GM19463 (cell line): ENCODE results near the gene PTPN23.
A peak's percentile ranks its signal among the peaks of the same experiment; 100 is the strongest.
"Not testable (repeated sequence)": the region's sequence is repeated elsewhere in the genome, so short reads cannot be mapped to it uniquely, and the experiment has no call there.

Experiments
- ATAC-seq: cut with Tn5 transposase; IDR thresholded peaks from one replicate; pipeline ENCODE4 v1.9.1; 2021; ENCODE audit warnings: mild to moderate bottlenecking, moderate library complexity; ENCODE audit not compliant: unreplicated experiment

The PTPN23 gene, protein sequence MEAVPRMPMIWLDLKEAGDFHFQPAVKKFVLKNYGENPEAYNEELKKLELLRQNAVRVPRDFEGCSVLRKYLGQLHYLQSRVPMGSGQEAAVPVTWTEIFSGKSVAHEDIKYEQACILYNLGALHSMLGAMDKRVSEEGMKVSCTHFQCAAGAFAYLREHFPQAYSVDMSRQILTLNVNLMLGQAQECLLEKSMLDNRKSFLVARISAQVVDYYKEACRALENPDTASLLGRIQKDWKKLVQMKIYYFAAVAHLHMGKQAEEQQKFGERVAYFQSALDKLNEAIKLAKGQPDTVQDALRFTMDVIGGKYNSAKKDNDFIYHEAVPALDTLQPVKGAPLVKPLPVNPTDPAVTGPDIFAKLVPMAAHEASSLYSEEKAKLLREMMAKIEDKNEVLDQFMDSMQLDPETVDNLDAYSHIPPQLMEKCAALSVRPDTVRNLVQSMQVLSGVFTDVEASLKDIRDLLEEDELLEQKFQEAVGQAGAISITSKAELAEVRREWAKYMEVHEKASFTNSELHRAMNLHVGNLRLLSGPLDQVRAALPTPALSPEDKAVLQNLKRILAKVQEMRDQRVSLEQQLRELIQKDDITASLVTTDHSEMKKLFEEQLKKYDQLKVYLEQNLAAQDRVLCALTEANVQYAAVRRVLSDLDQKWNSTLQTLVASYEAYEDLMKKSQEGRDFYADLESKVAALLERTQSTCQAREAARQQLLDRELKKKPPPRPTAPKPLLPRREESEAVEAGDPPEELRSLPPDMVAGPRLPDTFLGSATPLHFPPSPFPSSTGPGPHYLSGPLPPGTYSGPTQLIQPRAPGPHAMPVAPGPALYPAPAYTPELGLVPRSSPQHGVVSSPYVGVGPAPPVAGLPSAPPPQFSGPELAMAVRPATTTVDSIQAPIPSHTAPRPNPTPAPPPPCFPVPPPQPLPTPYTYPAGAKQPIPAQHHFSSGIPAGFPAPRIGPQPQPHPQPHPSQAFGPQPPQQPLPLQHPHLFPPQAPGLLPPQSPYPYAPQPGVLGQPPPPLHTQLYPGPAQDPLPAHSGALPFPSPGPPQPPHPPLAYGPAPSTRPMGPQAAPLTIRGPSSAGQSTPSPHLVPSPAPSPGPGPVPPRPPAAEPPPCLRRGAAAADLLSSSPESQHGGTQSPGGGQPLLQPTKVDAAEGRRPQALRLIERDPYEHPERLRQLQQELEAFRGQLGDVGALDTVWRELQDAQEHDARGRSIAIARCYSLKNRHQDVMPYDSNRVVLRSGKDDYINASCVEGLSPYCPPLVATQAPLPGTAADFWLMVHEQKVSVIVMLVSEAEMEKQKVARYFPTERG (N-terminal part only)

DNA sequence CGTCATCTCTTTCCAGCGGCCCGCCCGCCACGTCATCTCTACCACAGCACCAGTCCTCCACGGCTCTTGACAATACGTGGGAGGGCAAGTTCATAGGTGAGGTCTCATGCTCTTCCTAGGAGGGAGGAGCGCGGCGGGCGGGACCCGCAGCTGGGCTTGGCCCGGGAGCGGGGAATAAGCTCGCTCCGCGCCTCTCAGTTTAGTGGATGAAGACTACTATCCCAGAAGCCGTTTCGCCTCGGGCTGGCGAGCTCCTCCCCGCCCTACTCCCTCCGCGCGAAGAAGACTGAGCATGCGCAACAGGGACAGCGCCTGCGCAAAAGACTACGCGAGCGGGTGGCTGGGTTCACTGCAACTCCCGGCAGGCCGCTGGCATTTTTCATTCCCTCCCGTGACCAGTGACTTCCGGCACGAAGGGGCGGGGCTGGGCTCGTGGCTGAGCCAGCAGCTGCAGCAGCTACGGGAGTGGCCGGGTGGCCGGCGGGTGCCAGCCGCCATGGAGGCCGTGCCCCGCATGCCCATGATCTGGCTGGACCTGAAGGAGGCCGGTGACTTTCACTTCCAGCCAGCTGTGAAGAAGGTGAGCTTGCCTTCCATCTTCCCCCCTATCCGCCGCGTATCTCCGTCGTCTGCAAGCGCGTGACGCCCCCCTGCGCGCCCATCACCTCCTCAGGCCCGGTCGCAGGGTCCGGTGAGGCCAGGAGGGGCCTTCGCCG lies at the start of gene PTPN23:
PTPN23 (plus strand) TSS at position 421 of the 716 bp plus-strand sequence; CDS start at position 497, 76 bp downstream.
- peak; percentile 73 for ATAC-seq

DNA sequence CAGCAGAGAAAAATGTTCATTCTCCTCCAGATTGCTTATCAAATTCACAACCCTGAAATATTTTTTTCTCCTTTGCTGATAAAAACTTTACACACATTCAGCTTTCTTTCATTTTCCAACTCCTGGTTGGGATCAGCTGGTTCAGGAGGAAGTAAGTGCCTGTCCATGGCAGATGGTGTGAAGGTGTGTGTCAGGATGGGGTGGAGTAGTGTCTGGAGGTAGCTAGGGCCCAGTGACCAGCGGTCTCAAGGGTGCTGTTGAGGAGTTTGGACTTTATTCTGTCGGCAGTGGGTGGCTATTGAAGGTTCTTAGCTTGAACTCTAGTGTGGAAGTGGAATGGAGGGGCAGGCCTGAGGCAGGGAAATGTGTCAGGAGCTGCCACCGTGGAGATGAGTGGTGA lies 46.9 kb upstream of the PTPN23 start:
- ATAC-seq = no peak

DNA sequence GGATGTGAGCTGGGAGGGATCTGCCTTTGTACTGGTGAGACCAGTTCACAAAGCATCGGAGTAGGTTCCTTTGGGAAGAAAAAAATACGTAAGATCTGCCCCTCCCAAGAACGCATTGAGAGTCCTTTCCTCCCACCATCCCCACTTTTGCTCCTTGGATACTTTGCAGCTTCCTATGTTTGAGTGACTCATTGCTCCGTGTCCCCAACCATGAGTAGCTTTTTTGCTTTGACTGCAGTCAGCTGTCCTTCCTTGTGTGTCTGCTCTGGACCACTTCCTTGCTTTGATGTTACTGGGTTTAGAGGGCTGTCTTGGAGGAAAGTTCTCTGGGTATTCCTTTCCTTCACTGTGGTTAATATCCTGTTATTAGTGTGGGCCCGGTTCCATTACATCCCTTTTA lies 43.2 kb upstream of the PTPN23 start:
- ATAC-seq = no peak

DNA sequence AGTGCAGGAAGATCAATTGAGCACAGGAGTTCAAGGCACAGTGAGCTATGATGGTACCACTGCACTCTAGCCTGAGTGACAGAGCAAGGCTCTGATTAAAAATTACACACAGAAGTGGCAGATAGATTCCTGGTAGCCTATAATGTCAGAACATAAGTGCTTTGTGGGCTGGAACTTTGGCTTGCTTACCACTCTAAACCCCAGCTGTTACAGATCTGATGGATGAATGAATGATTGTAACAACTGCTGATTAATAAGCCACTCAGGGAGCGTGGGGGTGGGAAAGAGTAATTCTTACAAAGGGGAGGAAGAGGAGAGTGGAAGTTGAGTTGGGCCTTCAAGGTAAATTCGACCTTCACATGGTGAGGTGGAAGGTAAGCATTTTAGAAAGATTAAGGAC lies 40.9 kb upstream of the PTPN23 start:
- ATAC-seq = no peak

DNA sequence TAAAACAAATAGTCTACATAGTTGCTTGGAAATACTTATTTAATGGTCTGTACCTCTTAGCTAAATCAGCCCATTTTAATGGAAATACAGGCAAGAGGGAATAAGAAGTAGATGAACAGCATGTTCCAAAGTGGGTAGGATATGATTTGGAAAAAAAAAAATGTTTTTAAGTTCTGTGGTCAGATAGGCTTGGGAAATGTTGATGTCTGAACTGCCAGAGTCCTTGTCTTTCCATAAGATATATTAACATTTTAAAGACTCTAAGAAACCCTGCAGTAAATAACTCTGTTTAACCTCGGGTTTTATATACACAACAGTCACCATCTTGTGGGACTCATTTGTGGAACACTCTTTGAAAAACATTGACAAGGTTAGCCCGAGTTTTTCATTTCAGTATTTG lies 40.0 kb upstream of the PTPN23 start:
- ATAC-seq = no peak

DNA sequence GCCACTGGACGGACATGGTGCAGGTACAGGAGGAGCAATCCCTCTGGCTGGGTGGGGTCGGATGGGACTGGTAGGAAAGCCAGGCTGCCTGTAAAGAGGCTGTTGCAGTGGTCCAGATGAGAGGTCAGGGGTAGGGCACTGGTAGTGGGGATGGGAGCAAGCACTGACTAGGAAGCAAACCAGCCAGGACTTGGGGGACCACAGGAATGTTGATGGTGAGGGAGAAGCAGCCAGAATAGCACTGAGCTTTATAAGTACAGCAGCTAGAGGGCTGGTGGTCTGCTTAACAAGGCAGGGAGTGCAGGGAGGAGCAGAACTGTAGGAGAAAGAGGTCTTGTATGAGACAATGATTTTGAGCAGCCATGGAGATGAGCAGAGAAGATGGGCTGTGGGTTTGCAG lies 38.7 kb upstream of the PTPN23 start:
- no peak for ATAC-seq

DNA sequence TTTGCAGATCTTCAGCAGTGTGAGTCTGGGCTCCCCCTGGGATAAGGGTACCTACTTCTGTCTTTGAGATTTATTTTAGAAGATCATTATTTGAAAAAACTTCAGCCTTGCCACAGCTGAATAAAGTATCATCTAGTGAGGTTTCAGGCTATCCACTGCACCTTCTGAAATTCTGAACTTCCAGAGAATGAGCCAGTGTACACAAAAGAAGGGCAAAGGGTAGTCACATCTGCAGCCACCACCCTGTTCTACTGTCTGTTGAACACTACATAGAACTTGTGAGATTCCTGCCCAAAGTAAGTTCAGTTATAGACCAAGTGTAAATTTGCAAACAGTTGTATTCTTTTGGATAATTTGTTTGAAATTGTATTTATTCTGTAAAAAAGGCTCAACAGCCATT lies 38.0 kb upstream of the PTPN23 start:
- no peak for ATAC-seq

DNA sequence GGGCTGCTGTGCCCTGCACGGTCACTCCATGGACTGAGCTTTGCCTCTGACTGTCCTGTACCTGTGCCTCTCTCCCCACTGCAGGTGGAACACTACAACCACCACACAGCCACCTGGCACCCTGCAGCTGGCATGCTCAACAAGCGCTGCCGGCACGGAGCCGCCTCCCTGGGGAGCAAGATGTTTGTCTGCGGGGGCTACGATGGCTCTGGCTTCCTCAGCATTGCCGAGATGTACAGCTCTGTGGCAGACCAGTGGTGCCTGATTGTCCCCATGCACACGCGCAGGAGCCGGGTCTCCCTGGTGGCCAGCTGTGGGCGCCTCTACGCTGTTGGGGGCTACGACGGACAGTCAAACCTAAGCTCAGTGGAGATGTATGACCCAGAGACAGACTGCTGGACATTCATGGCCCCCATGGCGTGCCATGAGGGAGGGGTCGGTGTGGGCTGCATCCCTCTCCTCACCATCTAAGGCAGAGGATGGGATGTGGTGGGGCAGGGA lies 37.3 kb upstream of the PTPN23 start:
- ATAC-seq = no peak

DNA sequence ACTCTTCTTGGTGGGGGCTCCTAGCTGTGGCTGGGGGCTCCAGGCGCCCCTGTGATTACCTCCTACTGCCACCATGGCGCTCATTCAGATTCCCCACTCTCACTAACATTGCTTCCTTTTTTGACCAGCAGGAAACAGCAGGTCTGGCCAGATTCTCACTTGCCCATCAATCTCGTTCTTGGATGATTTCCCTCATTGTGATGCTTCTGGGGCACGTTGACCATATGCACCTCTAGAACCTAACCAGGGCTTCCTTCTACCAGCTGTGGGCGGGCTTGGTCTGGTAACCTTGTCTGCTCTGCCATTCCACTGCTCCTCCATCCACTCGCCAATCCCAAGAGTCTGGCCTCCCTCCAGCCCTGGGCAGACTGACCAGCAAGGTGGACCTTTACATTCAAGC lies 35.9 kb upstream of the PTPN23 start:
- no peak for ATAC-seq

DNA sequence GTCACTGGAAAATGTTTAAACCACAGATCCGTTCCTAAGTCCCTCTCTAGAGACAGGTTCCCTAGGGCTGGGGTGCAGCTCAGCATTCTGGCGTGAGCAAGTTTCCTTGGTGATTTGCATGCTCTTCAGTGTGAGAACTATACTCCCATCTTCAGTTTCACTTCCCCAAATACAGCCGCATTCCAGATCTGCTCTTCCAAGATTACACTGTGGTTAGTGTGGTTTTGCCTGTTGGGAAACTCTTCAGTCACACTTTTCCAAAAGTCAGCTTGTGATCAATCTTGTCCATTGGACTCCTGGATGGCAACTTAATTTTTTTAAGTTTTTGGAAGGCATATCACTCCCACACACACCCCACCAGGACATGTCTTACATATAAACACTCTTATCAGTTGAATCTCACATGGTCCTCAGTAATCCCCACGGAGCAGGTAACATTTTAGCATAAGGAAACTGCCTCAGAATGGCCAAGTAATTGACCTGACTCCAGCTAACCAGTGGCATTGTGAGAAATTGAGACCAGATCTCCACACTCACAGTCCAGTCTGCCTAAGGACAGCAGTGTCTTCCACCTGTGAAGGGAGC lies 33.5 kb upstream of the PTPN23 start:
- peak; percentile 54 for ATAC-seq

DNA sequence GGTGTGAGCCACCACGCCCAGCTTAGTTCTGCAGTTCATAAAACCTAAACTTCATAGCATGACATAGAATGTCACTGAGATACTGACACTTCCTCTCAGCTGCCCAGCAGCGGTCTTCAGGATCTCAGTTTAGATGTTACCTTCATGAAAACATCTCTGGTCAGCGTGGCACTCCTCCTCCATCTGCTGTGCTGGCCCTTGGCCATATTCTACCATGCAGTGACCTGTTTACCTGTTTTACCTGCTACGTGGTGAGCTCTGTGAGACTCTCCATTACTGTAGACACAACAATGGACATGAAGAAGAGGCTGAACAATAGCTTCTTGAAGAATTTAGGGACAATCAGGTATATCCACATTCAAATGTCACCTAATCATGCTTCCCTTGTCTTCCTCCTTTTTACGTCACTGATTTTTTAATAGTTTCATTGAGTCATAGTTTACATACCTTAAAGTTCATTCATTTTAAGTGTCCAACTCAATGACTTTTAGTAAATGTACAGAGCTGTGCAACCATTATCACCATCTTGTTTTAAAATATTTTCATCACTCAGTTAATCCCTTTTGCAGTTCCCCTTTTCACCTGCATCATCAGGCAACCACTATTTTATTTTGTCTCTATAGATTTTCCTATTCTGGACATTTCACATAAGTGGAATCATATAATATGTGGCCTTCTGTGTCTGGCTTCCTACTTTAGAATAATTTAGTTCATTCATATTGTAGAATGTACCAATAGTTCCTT lies 32.2 kb upstream of the PTPN23 start:
- ATAC-seq = no peak

DNA sequence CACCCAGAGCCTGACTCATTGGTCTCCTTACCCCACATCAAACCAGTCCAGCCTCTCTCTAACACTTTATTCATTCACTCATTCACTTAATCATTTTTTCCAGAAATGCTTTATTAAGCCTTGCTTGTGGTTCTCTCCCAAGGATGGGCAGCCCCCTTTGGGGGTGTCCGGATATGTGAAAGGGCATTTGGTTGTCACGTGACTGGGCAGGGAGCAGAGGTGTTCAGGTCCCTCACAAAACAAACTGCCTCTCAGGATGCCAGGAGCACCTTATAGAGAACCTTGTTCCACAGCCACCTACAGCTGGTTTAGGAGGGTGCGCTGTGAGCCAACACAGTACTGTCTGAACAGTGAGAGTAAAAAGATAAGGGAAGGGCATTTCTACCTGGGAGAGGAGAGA lies 25.8 kb upstream of the PTPN23 start:
- no peak for ATAC-seq

DNA sequence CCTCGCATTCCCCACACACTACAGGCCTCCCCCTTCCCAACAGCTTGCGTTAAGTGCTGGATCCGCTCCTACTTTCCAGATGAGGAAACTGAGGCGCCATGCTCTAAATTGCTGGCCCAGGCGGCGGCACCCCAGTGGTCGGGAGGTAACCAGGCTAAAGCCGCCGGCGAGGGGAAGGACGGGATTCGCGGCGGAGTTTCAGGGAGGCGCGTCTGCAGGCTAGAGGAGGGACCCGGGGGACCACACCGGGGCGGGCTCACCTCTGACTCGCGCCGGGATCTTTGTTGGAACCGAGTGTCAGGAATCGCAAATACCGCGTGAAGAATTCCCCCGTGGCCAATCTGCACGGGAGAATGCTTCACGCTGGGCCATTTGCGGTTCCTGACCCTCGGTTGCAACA lies 24.6 kb upstream of the PTPN23 start:
- ATAC-seq = no peak

DNA sequence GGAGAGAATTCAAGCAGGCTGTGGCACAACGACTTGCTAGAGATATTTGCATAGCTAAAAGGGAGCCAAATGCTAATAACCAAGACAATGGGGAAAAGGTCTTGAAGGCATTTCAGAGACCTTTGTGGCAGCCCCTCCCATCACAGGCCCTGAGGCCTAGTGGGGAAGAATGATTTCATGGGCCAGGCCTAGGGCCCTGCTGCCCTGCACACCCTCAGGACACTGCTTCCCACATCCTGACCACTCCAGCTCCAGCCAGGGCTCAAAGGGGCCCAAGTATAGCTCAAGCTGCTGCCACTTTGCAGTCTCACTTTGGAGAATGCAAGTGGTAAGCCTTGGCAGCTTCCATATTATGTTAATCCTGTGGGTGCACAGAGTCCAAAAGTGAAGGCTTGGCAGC lies 21.5 kb upstream of the PTPN23 start:
- no peak for ATAC-seq

DNA sequence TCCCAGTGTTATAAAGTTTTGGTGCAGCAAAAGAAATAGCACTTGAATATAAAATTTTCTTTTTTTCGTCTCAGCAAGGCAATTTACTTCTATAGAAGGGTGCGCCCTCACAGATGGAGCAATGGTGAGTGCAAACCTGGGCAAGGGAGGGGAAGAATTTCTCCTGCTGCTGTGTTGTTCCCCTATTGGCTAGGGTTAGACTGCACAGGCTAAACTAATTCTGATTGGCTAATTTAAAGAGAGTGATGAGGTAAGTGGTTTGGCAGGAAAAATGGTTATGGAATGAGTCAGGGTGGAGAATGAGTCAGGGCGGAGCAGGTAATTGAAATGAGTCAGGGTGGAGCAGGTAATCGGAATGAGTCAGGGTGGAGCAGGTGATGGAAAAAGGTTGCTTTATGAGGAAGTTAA lies 20.7 kb upstream of the PTPN23 start:
- ATAC-seq = not testable (repeated sequence)

DNA sequence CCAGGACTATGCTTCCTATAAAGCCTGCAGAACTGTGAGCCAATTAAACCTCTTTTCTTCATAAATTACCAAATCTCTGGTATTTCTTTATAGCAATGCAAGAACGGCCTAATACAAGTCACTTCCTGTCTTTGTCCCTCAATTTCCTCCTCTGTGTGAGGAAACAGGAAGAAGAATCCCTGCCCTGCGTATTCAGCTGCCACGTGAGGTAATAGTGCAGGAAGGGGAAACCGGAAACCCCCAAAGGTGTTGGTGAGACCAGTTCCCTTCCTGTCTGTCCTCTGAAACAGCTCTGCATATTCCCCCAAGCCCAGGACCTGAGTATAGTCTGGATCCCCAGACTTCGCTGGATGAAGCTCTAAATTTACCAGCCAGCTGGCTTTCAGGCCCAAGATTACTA lies 18.1 kb upstream of the PTPN23 start:
- no peak for ATAC-seq

DNA sequence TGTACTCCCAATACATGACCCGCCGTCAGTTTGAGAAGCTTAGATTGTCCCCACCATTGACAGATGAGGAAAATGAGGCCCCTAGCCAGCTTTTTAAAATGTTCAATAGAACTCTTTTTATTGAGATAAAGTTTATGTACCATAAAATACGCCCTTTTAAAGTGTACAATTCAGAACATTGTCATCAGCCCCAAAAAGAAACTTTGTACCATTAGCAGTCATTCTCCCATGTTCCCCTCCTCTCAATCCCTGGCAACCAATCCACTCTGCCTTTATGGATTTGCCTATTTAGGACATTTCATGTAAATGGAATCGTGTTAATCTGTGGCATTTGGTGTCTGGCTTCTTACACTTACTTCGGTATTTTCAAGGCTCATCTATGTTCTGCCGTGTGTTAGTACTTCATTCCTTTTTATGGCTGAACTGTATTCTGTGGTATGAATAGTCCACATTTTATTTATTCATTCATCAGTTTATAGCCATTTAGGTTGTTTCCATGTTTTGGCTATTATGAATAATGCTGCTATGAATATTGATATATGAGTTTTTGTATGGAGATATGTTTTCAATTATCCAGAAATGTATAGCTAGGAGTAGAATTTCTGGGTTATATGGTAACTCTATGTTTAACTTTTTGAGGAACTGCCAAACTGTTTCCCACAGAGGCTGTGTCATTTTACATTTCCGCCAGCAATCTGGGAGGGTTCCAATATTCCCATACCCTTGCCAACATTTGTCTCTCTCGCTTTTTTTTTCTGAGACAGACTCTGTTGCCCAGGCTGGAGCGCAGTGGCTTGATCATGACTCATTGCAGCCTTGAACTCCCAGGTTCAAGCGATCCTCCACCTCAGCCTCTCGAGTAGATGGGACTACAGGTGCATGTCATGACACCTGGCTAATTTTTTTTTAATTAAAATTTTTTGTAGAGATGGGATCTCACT lies 15.3 kb upstream of the PTPN23 start:
- no peak for ATAC-seq

DNA sequence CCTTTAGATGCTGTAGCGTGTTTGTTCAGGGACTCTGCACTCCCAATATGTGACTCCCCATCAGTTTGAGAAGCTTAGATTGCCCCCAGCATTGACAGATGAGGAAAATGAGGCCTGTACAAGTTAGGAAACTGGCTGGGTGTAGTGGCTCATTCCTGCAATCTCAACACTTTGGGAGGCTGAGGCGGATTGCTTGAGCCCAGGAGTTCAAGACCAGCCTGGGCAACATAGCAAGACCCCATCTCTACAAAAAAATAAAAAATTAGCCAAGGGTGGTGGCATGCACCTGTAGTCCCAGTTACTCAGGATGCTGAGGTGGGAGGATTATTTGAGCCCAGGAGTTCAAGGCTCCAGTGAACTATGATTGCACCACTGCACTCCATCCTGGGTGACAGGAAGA lies 14.0 kb upstream of the PTPN23 start:
- no peak for ATAC-seq
